ENCODE measurements around the gene SDK2.

Gene SDK2

GRCh38 chr17:73632513-73632912, 11.7 kb downstream of the SDK2 start:
- no peak for DNase-seq

- no peak for DNase-seq
Observed at GRCh38 chr17:73630965-73631595, 13.2 kb downstream of the SDK2 start.

- no peak for DNase-seq
Observed at GRCh38 chr17:73630531-73630930, 13.7 kb downstream of the SDK2 start.

- DNase-seq = no peak
Observed at GRCh38 chr17:73628642-73629552, 15.3 kb downstream of the SDK2 start.

- DNase-seq = no peak
Observed at GRCh38 chr17:73625991-73626673, 18.1 kb downstream of the SDK2 start.

- no peak for DNase-seq
Observed at GRCh38 chr17:73625006-73625405, 19.2 kb downstream of the SDK2 start.

GRCh38 chr17:73624496-73624988, 19.7 kb downstream of the SDK2 start:
- DNase-seq = no peak

GRCh38 chr17:73623818-73624217, 20.4 kb downstream of the SDK2 start:
- DNase-seq = no peak

- no peak for DNase-seq
Observed at GRCh38 chr17:73623247-73623646, 21.0 kb downstream of the SDK2 start.

GRCh38 chr17:73622381-73622780, 21.9 kb downstream of the SDK2 start:
- DNase-seq = no peak

- DNase-seq = no peak
Observed at GRCh38 chr17:73621685-73622084, 22.6 kb downstream of the SDK2 start.

- no peak for DNase-seq
Observed at GRCh38 chr17:73620414-73620813, 23.8 kb downstream of the SDK2 start.

GRCh38 chr17:73617501-73617900, 26.7 kb downstream of the SDK2 start:
- DNase-seq = no peak

- DNase-seq = no peak
Observed at GRCh38 chr17:73616873-73617404, 27.3 kb downstream of the SDK2 start.

GRCh38 chr17:73616120-73616872, 27.9 kb downstream of the SDK2 start:
- DNase-seq = no peak

- no peak for DNase-seq
Observed at GRCh38 chr17:73614256-73614655, 30.0 kb downstream of the SDK2 start.

GRCh38 chr17:73613271-73614233, 30.7 kb downstream of the SDK2 start:
- DNase-seq = no peak

GRCh38 chr17:73612031-73612472, 32.2 kb downstream of the SDK2 start:
- no peak for DNase-seq

- DNase-seq = no peak
Observed at GRCh38 chr17:73611630-73612029, 32.6 kb downstream of the SDK2 start.

- DNase-seq = no peak
Observed at GRCh38 chr17:73610331-73610911, 33.8 kb downstream of the SDK2 start.

- DNase-seq = no peak
Observed at GRCh38 chr17:73609758-73610157, 34.5 kb downstream of the SDK2 start.

Data from CD4-positive, alpha-beta T cell treated with Interleukin-4 for 4 hours (primary cell).